Measurements from ENCODE around the gene PAQR5.
"Not testable (repeated sequence)": the region's sequence is repeated elsewhere in the genome, so short reads cannot be mapped to it uniquely, and the experiment has no call there.

The PAQR5 gene

DNA sequence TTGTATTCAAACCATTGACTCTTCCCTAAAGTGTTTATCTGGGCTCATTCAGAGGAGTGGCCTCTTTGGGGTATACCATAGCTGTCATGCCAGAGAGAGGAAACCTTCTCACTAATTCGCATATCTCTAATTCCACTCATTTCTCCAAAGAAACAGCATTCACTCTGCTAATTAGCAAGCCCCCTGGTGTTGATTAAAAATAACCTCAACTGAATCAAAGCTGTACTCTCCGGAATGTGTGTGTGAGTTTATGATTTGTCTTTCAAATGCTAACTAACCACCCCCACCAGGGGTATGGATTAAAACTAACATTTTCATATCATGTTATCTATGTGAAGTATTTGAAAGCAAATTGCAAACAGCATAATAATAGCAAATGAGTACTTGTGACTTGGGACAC, 45.5 kb downstream of the PAQR5 start:
- H3K27ac ChIP-seq, result no peak overlapping the region
- DNase-seq (ENCODE audit: low read depth, low spot score), result no peak

DNA sequence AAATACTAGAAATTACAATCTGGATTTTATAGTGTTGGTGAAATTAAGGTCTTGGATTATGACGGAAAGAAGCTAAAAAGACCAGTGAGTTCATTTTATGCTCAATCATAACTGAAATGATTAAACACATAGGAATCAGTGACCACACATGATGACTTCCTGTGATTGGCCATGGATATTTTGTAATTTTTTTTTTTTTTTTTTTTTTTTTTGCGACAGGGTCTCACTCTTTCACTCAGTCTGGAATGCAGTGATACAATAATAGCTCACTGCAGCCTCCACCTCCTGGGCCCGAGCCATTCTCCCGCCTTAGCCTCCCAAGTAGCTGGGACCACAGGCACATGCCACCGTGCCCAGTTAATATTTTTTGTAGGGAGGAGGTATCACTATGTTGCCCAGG, 47.4 kb downstream of the PAQR5 start:
- DNase-seq (ENCODE audit: low read depth, low spot score), result no peak
- no peak overlapping the region for H3K27ac ChIP-seq

- no peak overlapping the region for H3K27ac ChIP-seq
- DNase-seq (ENCODE audit: low read depth, low spot score), result no peak
These were observed 52.6 kb downstream of the PAQR5 start for GRCh38 chr15:69351333-69351732.

- DNase-seq (ENCODE audit: low read depth, low spot score), result no peak
- H3K27ac ChIP-seq, result no peak overlapping the region
These were observed 53.2 kb downstream of the PAQR5 start for GRCh38 chr15:69351884-69352283.

DNA sequence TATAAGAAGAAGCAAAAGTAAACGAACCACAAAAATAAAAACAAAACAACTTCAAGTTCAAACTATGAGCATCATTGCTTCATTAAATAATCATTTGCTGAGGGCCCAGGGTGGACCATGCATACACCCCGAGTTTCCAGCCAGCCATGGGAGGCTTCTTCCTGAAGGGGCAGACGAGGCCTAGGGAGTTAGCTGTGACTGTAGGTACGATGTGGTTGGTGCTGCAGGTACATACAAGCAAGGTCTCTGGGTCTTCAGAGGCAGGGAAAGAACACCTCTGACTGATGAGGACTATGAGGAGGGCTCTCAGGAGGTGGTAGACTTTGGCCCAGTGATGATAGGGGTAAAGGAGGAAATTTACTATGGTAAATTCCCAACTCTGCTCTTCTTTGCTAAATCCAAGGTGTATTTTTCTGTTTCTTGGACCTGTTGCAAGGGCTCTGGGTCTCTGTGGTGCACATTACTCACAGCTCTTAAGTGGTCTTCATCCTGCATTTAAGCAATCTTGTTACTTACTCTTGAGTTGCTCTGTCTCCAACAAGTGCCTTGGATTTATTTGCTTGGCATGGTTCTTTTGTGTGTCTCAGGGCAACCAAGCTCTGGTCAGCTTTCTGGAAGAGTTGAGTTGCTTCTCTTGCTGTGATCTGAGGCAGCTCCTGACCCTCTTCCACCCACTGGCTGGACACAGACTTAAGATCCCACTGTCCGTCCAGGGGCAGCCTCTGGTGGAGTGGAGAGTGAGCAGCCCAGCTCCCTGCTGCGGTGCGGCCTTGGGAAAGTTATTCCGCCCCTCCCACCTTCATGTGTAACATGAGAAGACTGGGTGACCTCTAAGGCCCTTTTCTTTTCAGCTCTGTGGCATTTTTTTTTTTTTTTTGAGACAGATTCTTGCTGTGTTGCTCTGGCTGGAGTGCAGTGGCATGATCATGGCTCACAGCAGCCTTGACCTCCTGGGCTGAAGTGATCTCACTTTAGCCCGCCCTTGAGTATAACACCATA, 59.4 kb downstream of the PAQR5 start:
- H3K27ac ChIP-seq, result no peak overlapping the region
- DNase-seq (ENCODE audit: low read depth, low spot score), result no peak

- H3K27ac ChIP-seq, result no peak overlapping the region
- DNase-seq (ENCODE audit: low read depth, low spot score), result no peak
These were observed 60.1 kb downstream of the PAQR5 start for GRCh38 chr15:69358850-69359249.

DNA sequence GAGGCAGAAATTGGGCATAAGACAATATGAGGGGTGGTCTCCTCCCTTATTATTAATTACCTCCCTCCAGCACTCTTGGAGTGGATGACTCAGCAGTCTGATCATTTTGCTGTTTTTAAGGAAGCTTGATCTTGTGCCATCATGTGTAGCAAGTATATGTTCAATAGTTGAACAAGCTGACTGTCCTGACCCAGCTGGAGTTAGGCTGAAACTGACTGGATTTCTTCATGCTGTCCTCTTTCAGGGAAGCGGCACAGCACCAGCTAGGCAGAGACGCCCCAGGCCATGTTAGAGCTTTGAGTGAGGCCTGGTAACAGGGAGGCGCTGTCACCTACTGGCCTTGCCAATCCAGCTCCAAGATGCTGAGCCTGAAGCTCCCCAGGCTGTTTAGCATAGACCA, 61.0 kb downstream of the PAQR5 start:
- DNase-seq (ENCODE audit: low read depth, low spot score), result no peak
- H3K27ac ChIP-seq, result no peak overlapping the region

DNA sequence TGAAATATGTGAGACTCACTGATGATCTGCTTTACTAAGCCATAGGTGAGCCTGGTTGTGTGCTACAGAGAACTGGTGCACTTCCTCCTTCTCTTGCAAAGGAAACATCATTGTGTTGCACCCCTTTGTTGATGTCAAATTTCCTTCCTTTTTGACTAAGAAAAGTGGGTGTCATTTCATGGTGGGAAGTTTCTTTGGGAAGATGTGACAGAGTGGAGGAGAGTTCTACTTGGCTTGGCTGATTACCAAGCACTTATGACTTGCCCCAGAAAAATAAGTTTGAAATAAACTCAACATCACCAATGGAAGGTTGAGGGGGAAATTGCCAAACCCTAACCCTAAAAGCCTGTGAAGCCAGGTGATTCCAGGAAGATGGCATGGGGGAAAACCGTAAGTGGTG, 61.9 kb downstream of the PAQR5 start:
- no peak for DNase-seq (ENCODE audit: low read depth, low spot score)
- H3K27ac ChIP-seq, result no peak overlapping the region

- DNase-seq (ENCODE audit: low read depth, low spot score), result no peak
- H3K27ac ChIP-seq, result no peak overlapping the region
These were observed 68.5 kb downstream of the PAQR5 start for GRCh38 chr15:69367236-69367635.

DNA sequence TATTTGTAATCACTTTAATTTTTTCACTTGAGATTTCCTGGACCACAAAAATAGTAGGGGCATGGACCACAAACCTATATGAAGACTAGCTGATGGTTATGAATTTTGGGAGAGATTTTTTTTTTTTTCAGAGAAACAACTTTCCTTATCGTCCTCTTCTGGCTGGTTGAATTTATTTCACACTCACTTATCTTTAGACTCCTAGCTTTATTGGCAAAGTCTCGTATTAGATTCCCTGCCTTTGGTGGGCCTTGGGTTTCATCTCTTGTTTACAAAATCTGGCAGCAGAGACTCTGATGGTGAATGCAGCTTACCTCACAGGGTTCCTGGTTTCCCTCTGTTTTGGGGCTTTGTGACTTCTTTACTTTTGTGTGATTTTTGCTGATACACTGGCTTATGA, 70.9 kb downstream of the PAQR5 start:
- no peak for DNase-seq (ENCODE audit: low read depth, low spot score)
- H3K27ac ChIP-seq, result no peak overlapping the region

- no peak for DNase-seq (ENCODE audit: low read depth, low spot score)
- no peak overlapping the region for H3K27ac ChIP-seq
These were observed 74.7 kb downstream of the PAQR5 start for GRCh38 chr15:69373406-69373805.

- H3K27ac ChIP-seq, result no peak overlapping the region
- no peak for DNase-seq (ENCODE audit: low read depth, low spot score)
These were observed 76.6 kb downstream of the PAQR5 start for GRCh38 chr15:69375151-69375790.

- no peak for DNase-seq (ENCODE audit: low read depth, low spot score)
- no peak overlapping the region for H3K27ac ChIP-seq
These were observed 78.7 kb downstream of the PAQR5 start for GRCh38 chr15:69377216-69377970.

GRCh38 chr15:69380100-69380725, 81.5 kb downstream of the PAQR5 start:
- DNase-seq (ENCODE audit: low read depth, low spot score), result no peak
- H3K27ac ChIP-seq, result no peak overlapping the region

GRCh38 chr15:69380726-69381105, 82.0 kb downstream of the PAQR5 start:
- DNase-seq (ENCODE audit: low read depth, low spot score), result no peak
- H3K27ac ChIP-seq, result no peak overlapping the region

DNA sequence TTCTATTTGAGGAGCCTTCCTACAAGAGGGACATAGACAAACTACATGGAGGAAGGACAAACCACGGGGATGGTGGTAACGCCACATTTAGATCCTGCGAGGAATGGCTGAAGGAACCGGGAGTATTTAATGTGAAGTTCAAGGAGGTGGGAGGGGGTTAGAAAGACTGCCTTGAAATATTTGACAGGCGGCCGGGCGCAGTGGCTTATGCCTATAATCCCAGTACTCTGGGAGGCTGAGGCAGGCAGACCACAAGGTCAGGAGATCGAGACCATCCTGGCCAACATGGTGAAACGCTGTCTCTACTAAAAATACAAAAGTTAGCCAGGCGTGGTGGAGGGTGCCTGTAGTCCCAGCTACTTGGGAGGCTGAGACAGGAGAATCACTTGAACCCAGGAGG, 83.5 kb downstream of the PAQR5 start:
- H3K27ac ChIP-seq; DNase-seq (ENCODE audit: low read depth, low spot score): not testable (repeated sequence)

DNA sequence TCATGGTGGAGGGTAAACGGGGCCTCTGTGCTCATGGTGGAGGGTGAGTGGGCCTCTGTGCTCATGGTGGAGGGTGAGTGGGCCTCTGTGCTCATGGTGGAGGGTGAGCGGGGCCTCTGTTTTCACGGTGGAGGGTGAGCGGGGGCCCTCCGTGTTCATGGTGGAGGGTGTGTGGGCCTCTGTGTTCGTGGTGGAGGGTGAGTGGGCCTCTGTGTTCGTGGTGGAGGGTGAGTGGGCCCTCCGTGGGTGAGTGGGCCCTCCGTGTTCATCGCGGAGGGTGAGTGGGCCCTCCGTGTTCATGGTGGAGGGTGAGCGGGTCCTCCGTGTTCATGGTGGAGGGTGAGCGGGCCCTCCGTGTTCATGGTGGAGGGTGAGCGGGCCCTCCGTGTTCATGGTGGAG, 85.4 kb downstream of the PAQR5 start:
- DNase-seq (ENCODE audit: low read depth, low spot score), result not testable (repeated sequence)

DNA sequence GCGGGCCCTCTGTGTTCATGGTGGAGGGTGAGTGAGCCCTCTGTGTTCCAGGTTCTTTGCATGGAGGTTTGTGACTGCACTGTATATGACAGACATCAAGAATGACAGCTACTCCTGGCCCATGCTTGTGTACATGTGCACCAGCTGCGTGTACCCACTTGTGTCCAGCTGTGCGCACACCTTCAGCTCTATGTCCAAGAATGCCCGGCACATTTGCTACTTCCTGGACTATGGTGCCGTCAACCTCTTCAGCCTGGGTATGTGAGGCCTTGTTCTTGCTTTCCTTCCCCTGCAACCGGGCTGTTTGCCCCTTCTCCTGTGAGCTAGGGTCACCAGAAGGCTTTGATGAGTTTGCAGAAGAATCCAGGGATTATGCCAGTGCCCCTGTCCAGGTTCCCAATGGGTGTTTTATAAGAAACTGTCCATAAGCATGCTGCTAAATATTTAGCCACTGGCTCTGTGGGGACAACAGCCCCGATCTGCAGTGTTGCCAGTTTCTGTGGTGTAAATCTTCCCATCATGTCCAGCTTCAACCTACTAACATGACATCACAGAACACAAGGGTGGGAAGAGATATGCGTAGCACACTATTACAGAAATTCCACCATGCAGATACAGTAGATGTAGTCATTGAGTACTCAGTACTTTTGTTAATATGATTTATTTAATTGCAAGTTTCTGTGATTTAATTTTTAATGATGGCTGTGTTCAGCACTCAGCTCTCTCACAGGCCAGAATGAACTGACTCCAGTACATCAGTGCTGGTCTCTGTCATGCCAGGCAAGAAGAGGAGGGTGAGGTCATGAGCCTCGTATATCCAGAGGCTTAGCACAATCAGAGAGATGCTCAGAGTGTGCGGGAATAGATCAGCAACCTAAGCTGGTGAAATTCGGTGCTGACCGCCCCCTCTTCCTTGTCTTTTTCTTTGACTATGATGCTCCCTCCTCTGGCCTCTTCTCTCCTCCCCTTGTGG, 86.2 kb downstream of the PAQR5 start:
- DNase-seq (ENCODE audit: low read depth, low spot score), result no peak
- H3K27ac ChIP-seq, result no peak overlapping the region

More for the DNA sequence above, 85.4 kb downstream of the PAQR5 start:
- not testable (repeated sequence) for H3K27ac ChIP-seq

GRCh38 chr15:69385831-69386230, 87.1 kb downstream of the PAQR5 start:
- DNase-seq (ENCODE audit: low read depth, low spot score), result no peak
- no peak overlapping the region for H3K27ac ChIP-seq
